T follicular helper cell (primary cell): ENCODE results near the gene DNAJC16.

Experiments
- DNase-seq: peaks from one replicate; pipeline ENCODE4 v3.0.0-alpha.2; 2020; ENCODE audit warnings: low read depth

Gene DNAJC16

GRCh38 chr1:15620902-15621682 lies 94.4 kb downstream of the DNAJC16 start:
- no peak for DNase-seq

- DNase-seq: no peak
These were observed 95.3 kb downstream of the DNAJC16 start for GRCh38 chr1:15621975-15622374.

GRCh38 chr1:15622712-15623373 lies 96.2 kb downstream of the DNAJC16 start:
- no peak for DNase-seq

- DNase-seq: no peak
These were observed 96.8 kb downstream of the DNAJC16 start for GRCh38 chr1:15623435-15623834.

GRCh38 chr1:15624133-15624714 lies 97.6 kb downstream of the DNAJC16 start:
- no peak for DNase-seq

- DNase-seq: no peak
These were observed 98.6 kb downstream of the DNAJC16 start for GRCh38 chr1:15625056-15625917.
